Lung (tissue), 13 donors: ENCODE data around the gene AKAP8L. TPM values are rescaled to one million over a fixed set of nuclear protein-coding genes. Genes with fewer than 3 reads are reported as not detected.

ENCODE experiments used
- ATAC-seq: fragments of 200-7000 bp; cut with Tn5 transposase; one replicate; pipeline ENCODE4 v1.9.1; 2020; ENCODE audit warnings: moderate number of reproducible peaks; ENCODE audit not compliant: insufficient read depth, low FRiP score
- DNase-seq, 3 donors: peaks; one replicate each; pipeline ENCODE4 v3.0.0-alpha.2; 2013 to 2017
- H3K27ac ChIP-seq, 2 donors: one replicate each; pipeline ENCODE4 v1.5.1; 2013; ENCODE audit warnings: mild to moderate bottlenecking in 2 of 2, moderate library complexity in 2 of 2, control low read depth in 1 of 2, inconsistent platforms in 1 of 2, low read depth in 1 of 2, low read length in 1 of 2
- H3K27me3 ChIP-seq, 3 donors: one replicate each; pipeline ENCODE4 v1.5.1; 2013; ENCODE audit warnings: low read length in 2 of 3; ENCODE audit not compliant: control insufficient read depth in 3 of 3, insufficient read depth in 3 of 3
- H3K36me3 ChIP-seq, 4 donors: one replicate each; pipeline ENCODE4 v1.5.1; 2013; ENCODE audit warnings: low read length in 4 of 4, mild to moderate bottlenecking in 1 of 4, moderate library complexity in 1 of 4; ENCODE audit not compliant: control insufficient read depth in 4 of 4, insufficient read depth in 4 of 4
- H3K4me1 ChIP-seq, 5 donors: one replicate each; pipeline ENCODE4 v1.5.1; 2013; ENCODE audit warnings: low read length in 5 of 5, mild to moderate bottlenecking in 2 of 5, moderate library complexity in 1 of 5; ENCODE audit not compliant: control insufficient read depth in 5 of 5, insufficient read depth in 5 of 5
- H3K4me3 ChIP-seq: one replicate; pipeline ENCODE4 v1.5.1; 2013; ENCODE audit warnings: mild to moderate bottlenecking, control low read depth, moderate library complexity
- H3K9ac ChIP-seq, 2 donors: one replicate each; pipeline ENCODE4 v1.5.1; 2013; ENCODE audit warnings: low read length in 2 of 2, control low read depth in 1 of 2; ENCODE audit not compliant: insufficient read depth in 1 of 2
- H3K9me3 ChIP-seq, 4 donors: one replicate each; pipeline ENCODE4 v1.5.1; 2013; ENCODE audit warnings: low read length in 3 of 4, mild to moderate bottlenecking in 1 of 4, moderate library complexity in 1 of 4; ENCODE audit not compliant: control insufficient read depth in 4 of 4, insufficient read depth in 3 of 4
- WGBS, 2 donors: extraction: QIAGEN DNeasy Blood & Tissue Kit; methylation state at CpG; one replicate each; pipeline ENCODE4 v1.1.7; 2013; 5-methylcytosine and 5-hydroxymethylcytosine counted together
- polyA plus RNA-seq, 2 donors: library from polyadenylated mRNA; stranded (reverse); fragments of 200-250 nt; gene quantifications; one replicate each; pipeline ENCODE4 v1.2.1, GENCODE V29; 2013
- small RNA-seq: library from RNA; depleted of rRNA; stranded (forward); fragments of <200 nt; gene quantifications from one replicate; pipeline ENCODE3, GENCODE V24; 2014; ENCODE audit warnings: low replicate concordance
- total RNA-seq, 2 donors: library from RNA; depleted of rRNA in 1 of 2; stranded (reverse); fragments of >200 nt in 1 of 2; gene quantifications; one replicate each; pipeline ENCODE4 v1.2.1, GENCODE V29; 2014 to 2021
- TF ChIP-seq, protein P1 (sequence below): IDR thresholded peaks from 2 replicates; pipeline ENCODE4 v1.5.1; 2012; ENCODE audit warnings: mild to moderate bottlenecking; ENCODE audit errors: control extremely low read depth, extremely low read depth
- donor health status: control.
- donor health status: control.
- donor health status: Bipolar disorder and iron deficiency.
- donor health status: healthy.
- donor health status: DM: yes; HTN: yes; CAD: no.

Gene AKAP8L
- total and polyA plus RNA-seq, 4 donors = 52.5 to 118 (median 80.2) TPM

DNA sequence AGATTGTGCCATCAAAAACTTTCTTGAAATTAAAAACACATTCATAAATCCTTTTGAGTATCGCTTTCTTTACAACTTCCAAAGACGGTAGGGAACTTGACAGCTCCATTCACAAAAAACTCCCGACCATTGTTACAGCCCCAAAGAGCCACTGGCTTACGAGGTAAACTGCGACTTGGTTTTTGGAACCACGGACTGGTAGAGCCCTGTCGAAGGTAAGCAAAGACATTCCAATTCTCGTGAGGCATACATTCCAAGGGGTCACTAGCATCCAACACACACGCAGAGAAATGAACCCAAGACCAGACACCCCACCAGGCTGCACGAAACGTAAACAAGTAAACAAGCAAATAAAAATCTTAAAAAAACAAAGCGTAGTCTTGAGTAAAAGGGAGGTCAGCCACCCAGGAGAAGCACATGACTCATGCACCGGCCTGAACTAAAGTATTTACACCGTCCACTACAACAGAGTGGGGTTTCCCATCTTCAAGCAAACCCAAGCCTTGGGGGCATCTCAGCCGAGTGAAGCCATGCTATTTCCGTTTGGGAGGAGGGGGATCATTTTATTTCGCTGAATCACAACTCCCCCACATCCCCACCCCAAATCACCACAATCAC is 87.9 kb downstream of the AKAP8L start:
- Histone ChIP-seq H3K27me3 (no peaks in the 10 kb centered on the region), H3K9ac (peak overlapping the region; percentile 68 to 82), H3K36me3 (no peaks in the 10 kb centered on the region), H3K9me3 (no peaks in the 10 kb centered on the region), H3K4me1 (peaks cover 4 to 34% (median 22%) of the 10 kb centered on the region in 5 donors), H3K4me3 (peak overlapping the region; percentile 74), H3K27ac (peak overlapping the region; percentile 80 to 94)
- ATAC-seq (no peak), DNase-seq (peak; percentile 25 to 47 (median 26))
- 6 to 7% methylated on average over 17 of the region's 17 CpGs for WGBS, 2 donors
- TF ChIP-seq, protein P1, sequence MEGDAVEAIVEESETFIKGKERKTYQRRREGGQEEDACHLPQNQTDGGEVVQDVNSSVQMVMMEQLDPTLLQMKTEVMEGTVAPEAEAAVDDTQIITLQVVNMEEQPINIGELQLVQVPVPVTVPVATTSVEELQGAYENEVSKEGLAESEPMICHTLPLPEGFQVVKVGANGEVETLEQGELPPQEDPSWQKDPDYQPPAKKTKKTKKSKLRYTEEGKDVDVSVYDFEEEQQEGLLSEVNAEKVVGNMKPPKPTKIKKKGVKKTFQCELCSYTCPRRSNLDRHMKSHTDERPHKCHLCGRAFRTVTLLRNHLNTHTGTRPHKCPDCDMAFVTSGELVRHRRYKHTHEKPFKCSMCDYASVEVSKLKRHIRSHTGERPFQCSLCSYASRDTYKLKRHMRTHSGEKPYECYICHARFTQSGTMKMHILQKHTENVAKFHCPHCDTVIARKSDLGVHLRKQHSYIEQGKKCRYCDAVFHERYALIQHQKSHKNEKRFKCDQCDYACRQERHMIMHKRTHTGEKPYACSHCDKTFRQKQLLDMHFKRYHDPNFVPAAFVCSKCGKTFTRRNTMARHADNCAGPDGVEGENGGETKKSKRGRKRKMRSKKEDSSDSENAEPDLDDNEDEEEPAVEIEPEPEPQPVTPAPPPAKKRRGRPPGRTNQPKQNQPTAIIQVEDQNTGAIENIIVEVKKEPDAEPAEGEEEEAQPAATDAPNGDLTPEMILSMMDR = no peak

Small RNA genes lying within 50 kb of the gene (small RNA-seq; reads per million reads assigned to genes)
- not detected for gene AC005776.1
- gene MIR1470 = not detected

Other genes with a start within 250 kb of the AKAP8L start
- gene NOTCH3, start 218.0 kb downstream of the AKAP8L start, total RNA-seq = 10 to 100 TPM; 64.1 to 81.7 TPM
- gene NOTCH3, start 218.0 kb downstream of the AKAP8L start, polyA plus RNA-seq = 10 to 100 TPM; 13.1 to 22.1 TPM
- gene EPHX3, start 186.5 kb downstream of the AKAP8L start, total RNA-seq = 1 to 10 TPM; 1.7 to 2.7 TPM
- gene EPHX3, start 186.5 kb downstream of the AKAP8L start, polyA plus RNA-seq = 1 to 10 TPM; 1.1 to 3.0 TPM
- gene BRD4, start 86.4 kb downstream of the AKAP8L start, total RNA-seq = 10 to 100 TPM; 44.7 to 89.0 TPM
- gene BRD4, start 86.4 kb downstream of the AKAP8L start, polyA plus RNA-seq = 10 to 100 TPM; 23.2 to 30.8 TPM
- gene AKAP8, start 39.2 kb downstream of the AKAP8L start, total RNA-seq = 10 to 100 TPM; 23.1 to 43.4 TPM
- gene AKAP8, start 39.2 kb downstream of the AKAP8L start, polyA plus RNA-seq = 10 to 100 TPM; 15.0 to 16.4 TPM
- gene WIZ, start 31.0 kb upstream of the AKAP8L start, total RNA-seq = 10 to 100 TPM; 24.0 to 42.6 TPM
- 10 to 100 TPM; 14.5 to 22.7 TPM for gene WIZ, start 31.0 kb upstream of the AKAP8L start, polyA plus RNA-seq
- gene RASAL3, start 45.6 kb upstream of the AKAP8L start, total RNA-seq = 10 to 100 TPM in 1 of 2 donors, 1 to 10 TPM in 1; 4.6 to 13.3 TPM
- 10 to 100 TPM in 1 of 2 donors, 1 to 10 TPM in 1; 5.9 to 18.2 TPM for gene RASAL3, start 45.6 kb upstream of the AKAP8L start, polyA plus RNA-seq
- not detected for gene PGLYRP2, start 60.5 kb upstream of the AKAP8L start, total RNA-seq
- gene PGLYRP2, start 60.5 kb upstream of the AKAP8L start, polyA plus RNA-seq = under 1 TPM in 1 of 2 donors, not detected in 1; 0.10 TPM
- under 1 TPM in 1 of 2 donors, not detected in 1; 0.18 TPM for gene CYP4F22, start 89.5 kb upstream of the AKAP8L start, total RNA-seq
- under 1 TPM in 1 of 2 donors, not detected in 1; 0.07 TPM for gene CYP4F22, start 89.5 kb upstream of the AKAP8L start, polyA plus RNA-seq
- not detected for gene CYP4F8, start 196.2 kb upstream of the AKAP8L start, total RNA-seq
- not detected for gene CYP4F8, start 196.2 kb upstream of the AKAP8L start, polyA plus RNA-seq
- gene CYP4F3, start 221.9 kb upstream of the AKAP8L start, total RNA-seq = 1 to 10 TPM; 1.1 to 1.7 TPM
- 1 to 10 TPM in 1 of 2 donors, under 1 TPM in 1; 0.20 to 1.4 TPM for gene CYP4F3, start 221.9 kb upstream of the AKAP8L start, polyA plus RNA-seq